ENCODE data around the gene ANKS1A.

GRCh38 chr6:35099116-35099515 lies 210.1 kb downstream of the ANKS1A start:
- TF ChIP-seq, protein P1, sequence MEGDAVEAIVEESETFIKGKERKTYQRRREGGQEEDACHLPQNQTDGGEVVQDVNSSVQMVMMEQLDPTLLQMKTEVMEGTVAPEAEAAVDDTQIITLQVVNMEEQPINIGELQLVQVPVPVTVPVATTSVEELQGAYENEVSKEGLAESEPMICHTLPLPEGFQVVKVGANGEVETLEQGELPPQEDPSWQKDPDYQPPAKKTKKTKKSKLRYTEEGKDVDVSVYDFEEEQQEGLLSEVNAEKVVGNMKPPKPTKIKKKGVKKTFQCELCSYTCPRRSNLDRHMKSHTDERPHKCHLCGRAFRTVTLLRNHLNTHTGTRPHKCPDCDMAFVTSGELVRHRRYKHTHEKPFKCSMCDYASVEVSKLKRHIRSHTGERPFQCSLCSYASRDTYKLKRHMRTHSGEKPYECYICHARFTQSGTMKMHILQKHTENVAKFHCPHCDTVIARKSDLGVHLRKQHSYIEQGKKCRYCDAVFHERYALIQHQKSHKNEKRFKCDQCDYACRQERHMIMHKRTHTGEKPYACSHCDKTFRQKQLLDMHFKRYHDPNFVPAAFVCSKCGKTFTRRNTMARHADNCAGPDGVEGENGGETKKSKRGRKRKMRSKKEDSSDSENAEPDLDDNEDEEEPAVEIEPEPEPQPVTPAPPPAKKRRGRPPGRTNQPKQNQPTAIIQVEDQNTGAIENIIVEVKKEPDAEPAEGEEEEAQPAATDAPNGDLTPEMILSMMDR (IDR thresholded peaks at IDR 0.05): no peak
- TF ChIP-seq POLR2A (IDR thresholded peaks at IDR 0.05): no peak
